Measurements from ENCODE around the gene DDB1. TPM values are rescaled to one million over a fixed set of nuclear protein-coding genes. Genes with fewer than 3 reads are reported as not detected.

DDB1 gene
- total and polyA plus RNA-seq, 2 of the 13 experiments (the other 11 are each of a cell fraction or from before 2014, with no cell fraction given): 217 to 266 TPM

DNA sequence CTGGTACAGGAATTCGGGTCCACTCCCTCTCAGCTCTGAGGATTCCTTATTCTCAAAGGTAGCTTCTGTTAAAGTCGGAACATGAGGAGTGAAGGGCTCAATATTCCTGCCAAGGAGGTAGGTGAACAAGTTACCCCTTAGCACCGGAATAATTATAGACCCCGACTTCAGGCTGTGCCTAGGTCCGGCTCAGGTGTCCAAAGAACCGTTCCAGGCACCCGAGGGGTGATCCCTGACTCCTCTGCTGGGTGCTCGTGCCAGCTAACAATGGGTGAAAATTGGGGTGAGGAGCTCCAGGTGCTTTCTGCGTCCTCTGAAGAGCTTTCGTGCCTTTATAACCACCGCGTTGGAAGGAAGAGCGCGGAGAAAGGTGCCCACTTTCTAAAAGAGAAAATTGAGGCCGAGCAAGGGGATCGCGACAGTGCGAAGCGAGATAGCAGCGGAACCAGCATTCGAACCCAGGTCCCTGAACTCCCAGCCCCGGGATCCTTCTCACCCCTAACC lies 28.4 kb upstream of the DDB1 start (continued):
- TF ChIP-seq ZUFSP (CRISPR knock-in tag; IDR thresholded peaks at IDR 0.05; ENCODE audit: borderline replicate concordance) (no peak), NR2F6 (IDR thresholded peaks at IDR 0.05) (no peak), NR2F6 (CRISPR knock-in tag; IDR thresholded peaks at IDR 0.05) (no peak), PAX8 (CRISPR knock-in tag; IDR thresholded peaks at IDR 0.05; ENCODE audit: borderline replicate concordance) (no peak), SMARCC2 (IDR thresholded peaks at IDR 0.05) (no peak), ZKSCAN5 (CRISPR knock-in tag; IDR thresholded peaks at IDR 0.05) (no peak), ZNF629 (CRISPR knock-in tag; conservative IDR thresholded peaks at IDR 0.05) (peak; percentile 44; the same call in 1 of the 2 replicates), ZSCAN12 (CRISPR knock-in tag; IDR thresholded peaks at IDR 0.05) (0 out of 2 replicates have a peak, but pooled peaks have one; percentile 14), TGIF2 (CRISPR knock-in tag; IDR thresholded peaks at IDR 0.05) (no peak), HNRNPUL1 (IDR thresholded peaks at IDR 0.05; ENCODE audit: low read depth, low read length) (no peak), HNF1B (CRISPR knock-in tag; IDR thresholded peaks at IDR 0.05) (no peak), TP53 (CRISPR knock-in tag; conservative IDR thresholded peaks at IDR 0.05) (no peak)
- TF ChIP-seq, protein P1, sequence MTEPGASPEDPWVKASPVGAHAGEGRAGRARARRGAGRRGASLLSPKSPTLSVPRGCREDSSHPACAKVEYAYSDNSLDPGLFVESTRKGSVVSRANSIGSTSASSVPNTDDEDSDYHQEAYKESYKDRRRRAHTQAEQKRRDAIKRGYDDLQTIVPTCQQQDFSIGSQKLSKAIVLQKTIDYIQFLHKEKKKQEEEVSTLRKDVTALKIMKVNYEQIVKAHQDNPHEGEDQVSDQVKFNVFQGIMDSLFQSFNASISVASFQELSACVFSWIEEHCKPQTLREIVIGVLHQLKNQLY (CRISPR knock-in tag; IDR thresholded peaks at IDR 0.05): no peak
